Peyer's patch (tissue), 4 donors: ENCODE data around the gene BCCIP.

Source experiments
- CTCF ChIP-seq, 6 experiments: fragments of 450-650 bp in 4 of 6; fragments of 200-600 bp in 2 of 6; sonication (generic) in 1 of 6; IDR thresholded peaks; one replicate each; pipeline ENCODE4 v1.5.1; 2017 to 2019; ENCODE audit warnings: antibody characterized with exemption in 6 of 6, mild to moderate bottlenecking in 3 of 6, moderate library complexity in 1 of 6
- POLR2A ChIP-seq, 2 donors: fragments of 450-650 bp; IDR thresholded peaks; one replicate each; pipeline ENCODE4 v1.5.1; 2017; ENCODE audit warnings: antibody characterized with exemption in 2 of 2, mild to moderate bottlenecking in 2 of 2, moderate library complexity in 2 of 2

DNA sequence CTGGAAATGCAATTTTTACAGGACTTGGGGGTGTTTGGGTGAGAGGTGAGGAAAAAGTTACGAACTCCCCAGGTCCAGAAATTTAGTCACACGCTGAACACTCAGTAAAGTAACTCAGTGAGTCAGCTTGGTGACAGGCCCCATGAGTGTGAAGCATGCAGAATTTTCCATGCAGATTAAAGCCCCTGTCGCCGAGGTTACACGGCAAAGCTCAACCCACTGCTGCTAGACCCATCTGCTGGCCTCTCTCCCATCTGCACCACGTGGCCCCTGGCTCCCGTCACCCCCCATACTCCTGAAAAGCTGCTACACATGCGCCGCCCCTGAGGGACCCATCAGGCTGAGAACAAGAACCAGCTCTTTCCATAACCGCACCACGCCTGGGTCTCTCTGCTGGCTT is 40.7 kb upstream of the BCCIP start:
- no peak for TF ChIP-seq CTCF (IDR thresholded peaks at IDR 0.05)
- TF ChIP-seq POLR2A (IDR thresholded peaks at IDR 0.05), result no peak
